ENCODE measurements around the gene SNX21. TPM values are rescaled to one million over a fixed set of nuclear protein-coding genes. Genes with fewer than 3 reads are reported as not detected.
"Not testable (repeated sequence)": the region's sequence is repeated elsewhere in the genome, so short reads cannot be mapped to it uniquely, and the experiment has no call there.

SNX21 gene
- total RNA-seq, 1 experiment from 2014 or later, result 19.7 TPM

DNA sequence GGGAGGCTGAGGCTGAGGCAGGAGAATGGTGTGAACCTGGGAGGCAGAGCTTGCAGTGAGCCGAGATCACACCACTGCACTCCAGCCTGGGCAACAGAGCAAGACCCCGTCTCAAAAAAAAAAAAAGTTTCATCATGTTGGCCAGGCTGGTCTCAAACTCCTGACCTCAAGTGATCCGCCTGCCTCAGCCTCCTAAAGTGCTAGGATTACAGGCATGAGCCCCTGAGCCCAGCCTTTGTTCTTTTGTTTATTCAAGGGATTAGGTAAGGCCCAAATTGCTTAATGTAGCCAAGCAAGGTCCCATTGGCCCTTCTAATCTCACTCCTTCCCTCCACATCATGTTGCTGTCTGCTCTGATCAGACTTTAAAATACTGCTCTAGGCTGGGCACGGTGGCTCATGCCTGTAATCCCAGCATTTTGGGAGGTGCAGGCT, 3.9 kb upstream of the SNX21 start:
- H3K27ac ChIP-seq; DNase-seq (ENCODE audit: low read depth in 1 of 2, low spot score in 2 of 2); H3K9me3 ChIP-seq (replicated peaks): not testable (repeated sequence)

GRCh38 chr20:45832619-45833018, 980 bp upstream of the SNX21 start:
- no peak overlapping the region for H3K4me3 ChIP-seq
- H3K27ac ChIP-seq, result no peak overlapping the region
- H3K36me3 ChIP-seq, result peaks cover 17% of the 10 kb centered on the region
- DNase-seq (ENCODE audit: low read depth in 1 of 2, low spot score in 2 of 2), result no peak
- H3K4me1 ChIP-seq (replicated peaks), result peaks cover 26% of the 10 kb centered on the region
- H3K27me3 ChIP-seq (replicated peaks), result no peaks in the 10 kb centered on the region
- no peaks in the 10 kb centered on the region for H3K9me3 ChIP-seq (replicated peaks)

More for the DNA sequence above, 3.9 kb upstream of the SNX21 start:
- not testable (repeated sequence) for H3K27me3 ChIP-seq (replicated peaks); H3K4me3 ChIP-seq; H3K36me3 ChIP-seq
- H3K4me1 ChIP-seq (replicated peaks), result peaks cover 15% of the 10 kb centered on the region

- H3K36me3 ChIP-seq, result peaks cover 27% of the 10 kb centered on the region
- H3K4me3 ChIP-seq, result peak overlapping the region; percentile 61
- H3K4me1 ChIP-seq (replicated peaks), result peaks cover 26% of the 10 kb centered on the region
- H3K27me3 ChIP-seq (replicated peaks), result no peaks in the 10 kb centered on the region
- peak overlapping the region; percentile 39; the same call in 1 of the 2 replicates for H3K27ac ChIP-seq
- DNase-seq (ENCODE audit: low read depth in 1 of 2, low spot score in 2 of 2), result peak; percentile 68 to 91
- no peaks in the 10 kb centered on the region for H3K9me3 ChIP-seq (replicated peaks)
Observed at GRCh38 chr20:45833883-45834796, 541 bp downstream of the SNX21 start.

DNA sequence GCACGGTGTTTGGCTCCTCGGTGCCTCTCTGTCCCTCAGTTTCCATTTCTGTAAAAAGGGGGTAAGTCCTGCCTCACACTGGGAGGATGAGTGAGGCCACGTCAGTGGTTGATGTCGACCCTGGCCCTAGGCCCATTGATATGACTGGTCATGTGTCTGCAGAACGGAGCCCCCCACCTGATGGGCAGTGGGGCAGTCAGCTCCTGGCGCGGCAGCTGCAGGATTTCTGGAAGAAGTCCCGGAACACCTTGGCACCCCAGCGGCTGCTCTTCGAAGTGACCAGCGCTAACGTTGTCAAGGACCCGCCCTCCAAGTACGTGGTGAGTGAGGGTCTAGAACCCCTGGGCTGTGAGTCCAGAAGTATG, 1.2 kb downstream of the SNX21 start:
- H3K27ac ChIP-seq, result no peak overlapping the region
- peaks cover 27% of the 10 kb centered on the region for H3K36me3 ChIP-seq
- DNase-seq (ENCODE audit: low read depth in 1 of 2, low spot score in 2 of 2), result no peak

GRCh38 chr20:45835329-45835765, 1.7 kb downstream of the SNX21 start:
- H3K4me1 ChIP-seq (replicated peaks), result peaks cover 26% of the 10 kb centered on the region
- no peak for DNase-seq (ENCODE audit: low read depth in 1 of 2, low spot score in 2 of 2)
- H3K4me3 ChIP-seq, result no peak overlapping the region
- no peaks in the 10 kb centered on the region for H3K9me3 ChIP-seq (replicated peaks)
- no peaks in the 10 kb centered on the region for H3K27me3 ChIP-seq (replicated peaks)
- no peak overlapping the region for H3K27ac ChIP-seq
- peaks cover 27% of the 10 kb centered on the region for H3K36me3 ChIP-seq

More for the DNA sequence above, 1.2 kb downstream of the SNX21 start:
- Histone ChIP-seq H3K27me3 (replicated peaks) (no peaks in the 10 kb centered on the region), H3K9me3 (replicated peaks) (no peaks in the 10 kb centered on the region), H3K4me3 (no peak overlapping the region), H3K4me1 (replicated peaks) (peaks cover 26% of the 10 kb centered on the region)

- H3K27ac ChIP-seq, result no peak overlapping the region
- no peaks in the 10 kb centered on the region for H3K9me3 ChIP-seq (replicated peaks)
- H3K27me3 ChIP-seq (replicated peaks), result no peaks in the 10 kb centered on the region
- DNase-seq (ENCODE audit: low read depth in 1 of 2, low spot score in 2 of 2), result no peak
- H3K36me3 ChIP-seq, result peaks cover 30% of the 10 kb centered on the region
- H3K4me1 ChIP-seq (replicated peaks), result peaks cover 26% of the 10 kb centered on the region
- no peak overlapping the region for H3K4me3 ChIP-seq
Observed at GRCh38 chr20:45835825-45836224, 2.2 kb downstream of the SNX21 start.

- Histone ChIP-seq H3K4me3 (no peak overlapping the region), H3K4me1 (replicated peaks) (peaks cover 26% of the 10 kb centered on the region), H3K9me3 (replicated peaks) (no peaks in the 10 kb centered on the region), H3K27me3 (replicated peaks) (no peaks in the 10 kb centered on the region), H3K36me3 (peaks cover 40% of the 10 kb centered on the region), H3K27ac (no peak overlapping the region)
- no peak for DNase-seq (ENCODE audit: low read depth in 1 of 2, low spot score in 2 of 2)
Observed at GRCh38 chr20:45836841-45837240, 3.2 kb downstream of the SNX21 start.

DNA sequence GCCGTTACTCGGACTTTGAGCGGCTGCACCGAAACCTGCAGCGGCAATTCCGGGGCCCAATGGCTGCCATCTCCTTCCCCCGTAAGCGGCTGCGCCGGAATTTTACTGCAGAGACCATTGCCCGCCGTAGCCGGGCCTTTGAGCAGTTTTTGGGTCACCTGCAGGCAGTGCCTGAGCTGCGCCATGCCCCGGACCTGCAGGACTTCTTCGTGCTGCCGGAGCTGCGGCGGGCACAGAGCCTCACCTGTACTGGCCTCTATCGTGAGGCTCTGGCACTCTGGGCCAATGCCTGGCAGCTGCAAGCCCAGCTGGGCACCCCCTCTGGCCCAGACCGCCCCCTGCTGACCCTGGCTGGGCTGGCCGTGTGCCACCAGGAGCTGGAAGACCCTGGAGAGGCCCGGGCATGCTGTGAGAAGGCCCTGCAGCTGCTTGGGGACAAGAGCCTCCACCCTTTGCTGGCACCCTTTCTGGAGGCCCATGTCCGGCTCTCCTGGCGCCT, 7.2 kb downstream of the SNX21 start:
- no peak for DNase-seq (ENCODE audit: low read depth in 1 of 2, low spot score in 2 of 2)
- peaks cover 61% of the 10 kb centered on the region for H3K36me3 ChIP-seq
- H3K27ac ChIP-seq, result no peak overlapping the region
- no peaks in the 10 kb centered on the region for H3K27me3 ChIP-seq (replicated peaks)
- no peak overlapping the region for H3K4me3 ChIP-seq
- no peaks in the 10 kb centered on the region for H3K9me3 ChIP-seq (replicated peaks)
- 0 out of 2 replicates have a peak, but pooled peaks cover 2% of the 10 kb centered on the region for H3K4me1 ChIP-seq (replicated peaks)

GRCh38 chr20:45841407-45842129, 8.0 kb downstream of the SNX21 start:
- Histone ChIP-seq H3K27ac (no peak overlapping the region), H3K27me3 (replicated peaks) (no peaks in the 10 kb centered on the region), H3K9me3 (replicated peaks) (no peaks in the 10 kb centered on the region), H3K36me3 (peaks cover 66% of the 10 kb centered on the region), H3K4me3 (no peak overlapping the region), H3K4me1 (replicated peaks) (no peaks in the 10 kb centered on the region)
- no peak for DNase-seq (ENCODE audit: low read depth in 1 of 2, low spot score in 2 of 2)

- DNase-seq (ENCODE audit: low read depth in 1 of 2, low spot score in 2 of 2), result no peak
- Histone ChIP-seq H3K4me3 (no peak overlapping the region), H3K36me3 (peaks cover 69% of the 10 kb centered on the region), H3K27me3 (replicated peaks) (no peaks in the 10 kb centered on the region), H3K27ac (no peak overlapping the region), H3K4me1 (replicated peaks) (no peaks in the 10 kb centered on the region), H3K9me3 (replicated peaks) (no peaks in the 10 kb centered on the region)
Observed at GRCh38 chr20:45842169-45842812, 8.7 kb downstream of the SNX21 start.

GRCh38 chr20:45843506-45843905, 9.9 kb downstream of the SNX21 start:
- Histone ChIP-seq H3K36me3 (peaks cover 70% of the 10 kb centered on the region), H3K27ac (no peak overlapping the region)

GRCh38 chr20:45845452-45845851, 11.9 kb downstream of the SNX21 start:
- Histone ChIP-seq H3K36me3 (peaks cover 74% of the 10 kb centered on the region), H3K27me3 (replicated peaks) (no peaks in the 10 kb centered on the region)
- DNase-seq (ENCODE audit: low read depth in 1 of 2, low spot score in 2 of 2), result no peak

More at GRCh38 chr20:45843506-45843905, 9.9 kb downstream of the SNX21 start:
- no peak for DNase-seq (ENCODE audit: low read depth in 1 of 2, low spot score in 2 of 2)
- no peak overlapping the region for H3K4me3 ChIP-seq
- no peaks in the 10 kb centered on the region for H3K9me3 ChIP-seq (replicated peaks)
- H3K27me3 ChIP-seq (replicated peaks), result no peaks in the 10 kb centered on the region
- no peaks in the 10 kb centered on the region for H3K4me1 ChIP-seq (replicated peaks)

GRCh38 chr20:45848421-45848820, 14.8 kb downstream of the SNX21 start:
- H3K4me1 ChIP-seq (replicated peaks), result no peaks in the 10 kb centered on the region
- no peaks in the 10 kb centered on the region for H3K9me3 ChIP-seq (replicated peaks)
- peaks cover 52% of the 10 kb centered on the region for H3K36me3 ChIP-seq
- no peaks in the 10 kb centered on the region for H3K27me3 ChIP-seq (replicated peaks)
- no peak overlapping the region for H3K27ac ChIP-seq
- no peak for DNase-seq (ENCODE audit: low read depth in 1 of 2, low spot score in 2 of 2)
- no peak overlapping the region for H3K4me3 ChIP-seq

More at GRCh38 chr20:45845452-45845851, 11.9 kb downstream of the SNX21 start:
- no peaks in the 10 kb centered on the region for H3K9me3 ChIP-seq (replicated peaks)
- H3K4me3 ChIP-seq, result no peak overlapping the region
- H3K27ac ChIP-seq, result no peak overlapping the region
- no peaks in the 10 kb centered on the region for H3K4me1 ChIP-seq (replicated peaks)

Measured in SJSA1 (cell line).